ENCODE measurements around the gene EIF2S3.

DNA sequence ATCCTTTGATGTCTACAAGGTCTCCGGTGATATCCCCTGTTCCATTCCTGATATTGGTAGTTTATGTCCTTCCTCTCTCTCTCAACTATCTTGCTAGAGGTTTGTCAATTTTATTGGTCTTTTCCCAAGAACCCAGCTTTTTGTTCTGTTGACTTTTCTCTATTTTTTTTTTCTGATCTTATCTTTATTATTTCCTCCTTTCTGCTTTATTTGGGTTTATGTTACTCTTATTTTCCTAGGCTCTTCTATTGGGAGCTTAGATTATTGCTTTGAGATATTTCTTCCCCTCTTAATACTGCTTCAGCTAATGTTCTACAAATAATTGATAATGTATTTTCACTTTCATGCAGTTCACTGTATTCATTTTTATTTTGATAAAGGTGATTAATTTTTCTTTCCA, 44.2 kb downstream of the EIF2S3 start:
- no peak for TF ChIP-seq POLR2A (IDR thresholded peaks at IDR 0.05; ENCODE audit: low read depth, low read length)
- no peak for TF ChIP-seq RAD21 (IDR thresholded peaks at IDR 0.05; ENCODE audit: low read length)
- TF ChIP-seq RFX5 (IDR thresholded peaks at IDR 0.05; ENCODE audit: low read depth, low read length): no peak
